GM08714 (cell line): ENCODE results near the gene ERCC8.

Source experiments
- H3K4me3 ChIP-seq: fragments of 200-500 bp; sonication (Bioruptor generic); 2 replicates; pipeline ENCODE4 v1.5.1; 2014; ENCODE audit warnings: mild to moderate bottlenecking, low read length, inconsistent platforms
- ZNF274 ChIP-seq: IDR thresholded peaks from 2 replicates; pipeline ENCODE4 v1.6.1; 2012; ENCODE audit warnings: mild to moderate bottlenecking, low read depth, low read length

Gene ERCC8

DNA sequence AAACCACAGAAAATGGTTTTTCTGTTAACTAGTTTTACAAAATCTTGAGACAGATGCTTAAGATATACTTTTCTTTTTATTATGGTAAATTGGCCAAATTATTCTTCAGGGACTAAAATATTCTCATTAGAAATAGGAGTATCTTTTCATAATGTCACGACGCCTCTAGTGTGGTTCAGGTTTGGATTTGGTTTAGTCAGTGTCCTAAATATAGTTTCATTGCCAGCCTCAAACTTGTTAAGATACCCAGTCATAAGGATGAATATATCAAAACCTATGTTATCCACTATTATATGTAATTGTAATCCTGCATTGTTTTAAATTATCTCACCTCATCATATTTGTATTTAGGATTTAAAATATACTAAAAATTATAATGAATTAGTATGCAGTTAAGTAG is 13.8 kb upstream of the ERCC8 start:
- H3K4me3 ChIP-seq: no peak overlapping the region
- no peak for TF ChIP-seq ZNF274

DNA sequence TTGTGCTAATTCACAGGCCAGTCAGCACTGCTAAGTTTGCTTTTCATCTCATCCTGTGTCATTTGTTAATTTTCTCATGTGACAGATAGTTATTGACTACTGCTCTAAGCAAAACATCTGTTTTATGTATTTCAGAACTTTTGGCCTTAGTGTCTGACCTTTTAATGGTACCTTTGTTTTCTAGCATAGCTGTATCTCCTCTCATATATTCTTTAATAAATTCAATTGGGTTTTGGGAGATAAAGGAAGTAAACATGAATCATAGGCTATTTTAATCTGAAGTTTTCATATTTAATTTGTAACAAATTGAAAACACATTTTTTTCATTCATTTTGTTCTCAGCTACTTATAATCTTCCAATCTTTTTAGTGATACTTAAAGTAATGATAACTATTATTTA is 13.2 kb upstream of the ERCC8 start:
- H3K4me3 ChIP-seq: no peak overlapping the region
- no peak for TF ChIP-seq ZNF274

DNA sequence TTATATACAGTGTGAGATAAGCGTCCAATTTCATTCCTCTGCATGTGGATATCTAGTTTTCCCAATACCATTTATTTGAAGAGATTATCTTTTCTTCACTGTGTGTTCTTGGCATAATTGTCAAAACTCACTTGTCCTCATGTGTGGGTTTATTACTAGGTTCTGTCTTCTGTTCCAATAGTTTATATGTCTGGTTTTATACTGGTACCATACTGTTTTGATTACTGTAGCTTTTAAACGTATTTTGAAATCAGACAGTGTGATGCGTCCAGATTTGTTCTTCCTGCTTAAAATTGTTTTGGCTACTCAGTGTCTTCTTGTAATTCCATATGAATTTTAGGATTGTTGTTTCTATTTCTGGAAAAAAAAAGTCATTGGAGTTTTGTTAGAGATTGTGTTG is 10.4 kb upstream of the ERCC8 start:
- TF ChIP-seq ZNF274: no peak

DNA sequence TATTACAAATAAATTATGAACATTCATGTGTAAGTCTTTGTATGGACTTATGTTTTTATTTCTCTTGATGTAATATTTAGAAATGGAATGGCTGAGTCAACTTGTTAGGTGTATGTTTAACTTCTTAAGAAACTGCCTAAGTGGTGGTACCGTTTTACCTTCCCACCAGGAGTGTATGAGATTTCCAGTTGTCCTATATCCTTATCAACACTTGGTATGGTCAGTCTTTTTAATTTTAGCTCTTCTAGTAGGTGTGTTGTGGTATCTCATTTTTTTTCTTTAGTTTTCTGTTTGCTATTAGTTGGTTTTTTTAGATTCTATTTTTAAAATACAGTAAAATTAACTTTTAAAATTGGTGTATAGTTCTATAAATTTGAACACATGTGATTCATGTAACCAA is 3.9 kb upstream of the ERCC8 start:
- no peak for TF ChIP-seq ZNF274

More for the DNA sequence above, 10.4 kb upstream of the ERCC8 start:
- no peak overlapping the region for H3K4me3 ChIP-seq

DNA sequence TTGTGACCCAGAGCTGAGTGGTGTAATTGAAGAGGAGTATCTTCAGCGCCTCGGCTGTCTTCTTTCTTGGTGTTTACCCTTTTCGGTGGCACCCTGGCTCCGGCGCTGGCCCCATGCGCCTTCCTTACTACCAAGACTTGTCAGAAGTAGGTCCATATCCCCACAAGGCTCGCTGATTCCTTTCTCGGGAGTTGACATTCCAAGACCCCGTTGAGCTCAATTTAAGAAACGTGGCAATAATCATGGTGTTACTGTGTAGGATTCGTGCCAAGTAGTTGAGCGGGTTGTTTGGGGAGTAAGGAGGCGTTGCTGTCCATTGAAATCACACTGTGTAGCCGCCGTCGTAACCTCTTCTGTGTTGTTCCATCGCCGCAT is 930 bp upstream of the ERCC8 start:
- peak overlapping the region; percentile 84 for H3K4me3 ChIP-seq
- no peak for TF ChIP-seq ZNF274

More for the DNA sequence above, 3.9 kb upstream of the ERCC8 start:
- no peak overlapping the region for H3K4me3 ChIP-seq

DNA sequence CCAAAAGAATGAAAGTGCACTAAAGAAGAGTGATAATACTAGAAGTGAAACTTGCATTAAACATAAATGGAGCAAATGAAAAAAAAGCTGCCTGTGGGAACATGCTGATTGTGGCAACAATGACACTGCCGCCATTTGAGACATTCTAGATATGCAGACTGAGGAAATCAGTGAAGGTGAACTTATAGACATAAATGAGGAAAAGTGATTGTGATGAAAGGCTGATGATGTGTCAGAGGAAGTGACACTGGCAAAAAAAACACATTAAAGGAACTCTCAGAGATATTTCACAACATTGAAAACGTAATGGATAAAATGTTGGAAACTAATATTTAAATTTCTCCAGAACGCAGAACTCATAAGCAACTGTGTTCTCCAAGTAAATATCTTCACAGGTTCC is 1.2 kb downstream of the ERCC8 start:
- peak overlapping the region; percentile 84; the same call in 1 of the 2 replicates for H3K4me3 ChIP-seq
- TF ChIP-seq ZNF274: no peak

DNA sequence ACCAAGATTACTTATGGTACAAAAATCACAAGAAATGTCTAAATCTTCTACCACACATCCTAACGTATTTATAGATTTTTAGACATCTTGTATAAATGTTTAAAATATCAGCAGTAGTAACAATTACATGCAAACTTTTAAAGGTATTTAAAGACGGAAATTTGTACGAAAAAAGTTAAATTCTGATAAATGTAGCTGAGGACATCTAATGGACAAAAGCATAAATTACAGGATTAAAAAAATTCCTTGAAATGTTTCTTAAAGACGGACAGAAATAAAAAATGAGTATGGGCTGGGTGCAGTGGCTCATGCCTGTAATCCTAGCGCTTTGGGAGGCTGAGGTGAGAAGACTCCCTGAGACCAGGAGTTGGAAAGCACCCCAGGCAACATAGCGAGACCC is 15.8 kb downstream of the ERCC8 start:
- TF ChIP-seq ZNF274: no peak
- H3K4me3 ChIP-seq: no peak overlapping the region

DNA sequence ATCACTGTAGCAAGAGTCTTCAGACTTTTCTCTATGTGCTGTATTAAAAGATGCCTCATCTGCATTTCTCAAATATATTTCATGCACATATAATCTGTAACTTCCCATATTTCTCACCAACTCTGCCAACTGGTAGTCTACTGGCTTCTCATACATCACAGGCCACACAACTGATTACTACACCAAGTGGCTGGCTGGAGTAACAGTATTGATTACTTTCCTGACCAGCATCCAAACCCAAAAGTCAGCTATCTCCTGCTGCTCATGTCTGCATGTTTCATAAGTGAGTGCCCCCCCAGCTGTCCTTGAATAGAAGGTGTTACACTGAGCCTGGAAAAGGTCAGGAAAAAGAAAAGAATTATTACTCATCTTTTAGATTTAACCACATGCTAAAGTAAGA is 17.4 kb downstream of the ERCC8 start:
- no peak overlapping the region for H3K4me3 ChIP-seq
- TF ChIP-seq ZNF274: no peak

DNA sequence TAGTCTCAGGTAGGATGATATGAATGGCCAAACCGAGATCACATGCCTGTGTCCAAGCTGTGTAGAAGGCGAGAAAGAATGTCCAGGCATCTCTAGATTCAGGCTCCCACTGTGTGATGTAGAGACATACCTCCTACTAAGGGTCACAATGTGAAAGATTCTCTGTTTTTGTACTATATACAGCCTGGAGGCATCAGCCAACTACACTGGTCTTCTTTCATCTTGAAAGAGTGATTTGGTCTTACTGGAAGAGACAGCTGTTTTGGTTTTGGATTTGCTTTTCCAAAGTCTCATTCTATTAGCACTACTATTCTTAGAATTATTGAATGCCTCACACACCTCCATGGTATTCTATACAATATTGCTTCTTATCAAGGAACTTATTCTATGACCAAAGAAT is 26.4 kb downstream of the ERCC8 start:
- TF ChIP-seq ZNF274: no peak
- H3K4me3 ChIP-seq: no peak overlapping the region

DNA sequence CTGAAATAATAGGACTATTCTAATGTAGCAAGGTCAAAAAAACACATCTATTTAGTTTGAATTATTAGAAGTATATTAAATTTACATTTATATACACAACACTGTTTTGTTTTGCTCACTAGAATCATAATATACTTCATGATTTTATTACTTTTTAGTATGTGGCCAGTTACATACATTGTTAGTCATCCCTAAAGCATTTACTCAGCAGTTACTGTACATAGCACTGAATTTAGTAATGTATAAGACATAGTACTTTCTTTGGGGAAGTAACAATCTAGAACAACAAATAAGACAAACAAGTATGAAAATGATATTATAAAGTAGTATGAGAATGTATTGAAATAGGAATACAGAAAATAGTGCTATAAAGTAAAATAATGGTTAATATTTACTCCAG is 28.2 kb downstream of the ERCC8 start:
- H3K4me3 ChIP-seq: no peak overlapping the region
- TF ChIP-seq ZNF274: no peak

DNA sequence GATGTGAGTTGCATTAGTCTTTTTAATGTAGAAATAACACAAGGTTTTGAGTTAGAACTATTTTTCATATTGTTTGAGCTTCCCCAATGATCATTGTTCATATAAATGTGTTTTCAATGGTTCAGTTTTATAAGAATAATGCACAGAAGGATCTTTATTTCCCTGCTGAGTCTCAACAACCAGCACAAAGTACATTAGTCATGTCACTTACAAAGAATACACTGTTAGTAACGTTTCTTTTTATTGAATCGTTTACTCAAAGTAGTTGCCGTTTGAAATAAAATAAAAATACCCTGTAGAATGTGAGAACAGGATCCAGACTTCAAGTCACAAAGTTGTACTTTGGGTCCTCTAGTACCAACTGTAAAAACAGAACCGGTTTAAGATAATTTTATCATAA is 41.5 kb downstream of the ERCC8 start:
- H3K4me3 ChIP-seq: no peak overlapping the region
- no peak for TF ChIP-seq ZNF274

DNA sequence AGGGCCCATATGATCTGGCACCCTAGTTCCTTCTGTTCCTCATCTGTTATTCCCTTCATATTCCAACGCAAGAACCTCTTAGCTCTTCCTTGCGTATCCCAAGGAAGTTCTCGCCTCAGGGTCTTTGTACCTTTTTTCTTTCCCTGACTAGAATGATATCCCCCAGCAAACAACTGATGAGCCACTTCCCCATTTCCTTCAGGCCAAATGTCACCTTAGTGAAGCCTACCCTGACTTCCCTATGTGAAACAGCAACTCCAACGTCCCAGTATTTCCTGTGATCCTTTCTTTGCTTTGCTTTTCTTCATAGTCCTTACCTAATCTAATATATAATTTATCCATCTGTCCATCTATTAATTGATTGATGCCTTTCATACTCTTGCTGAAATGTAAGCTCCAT is 47.9 kb downstream of the ERCC8 start:
- no peak for TF ChIP-seq ZNF274
- H3K4me3 ChIP-seq: no peak overlapping the region

DNA sequence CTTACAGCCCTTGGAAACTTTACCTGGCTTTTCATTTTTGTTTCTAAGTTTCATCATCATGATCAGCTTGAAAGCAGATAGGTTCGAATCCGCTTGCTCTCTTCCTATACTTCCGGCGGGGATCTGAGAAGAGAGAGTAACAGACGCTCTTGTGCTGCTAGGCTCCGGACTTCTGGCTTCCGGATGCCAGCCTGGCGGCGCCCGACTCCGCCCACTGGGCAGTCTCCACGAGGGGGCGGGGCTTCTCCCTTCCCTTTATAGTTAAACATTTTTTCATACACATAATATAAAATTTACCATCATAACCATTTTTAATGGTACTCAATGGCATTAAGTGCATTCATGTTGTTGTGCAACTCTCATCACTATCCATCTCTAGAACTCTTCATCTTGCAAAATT is 51.3 kb downstream of the ERCC8 start:
- no peak for TF ChIP-seq ZNF274
- H3K4me3 ChIP-seq: no peak overlapping the region

DNA sequence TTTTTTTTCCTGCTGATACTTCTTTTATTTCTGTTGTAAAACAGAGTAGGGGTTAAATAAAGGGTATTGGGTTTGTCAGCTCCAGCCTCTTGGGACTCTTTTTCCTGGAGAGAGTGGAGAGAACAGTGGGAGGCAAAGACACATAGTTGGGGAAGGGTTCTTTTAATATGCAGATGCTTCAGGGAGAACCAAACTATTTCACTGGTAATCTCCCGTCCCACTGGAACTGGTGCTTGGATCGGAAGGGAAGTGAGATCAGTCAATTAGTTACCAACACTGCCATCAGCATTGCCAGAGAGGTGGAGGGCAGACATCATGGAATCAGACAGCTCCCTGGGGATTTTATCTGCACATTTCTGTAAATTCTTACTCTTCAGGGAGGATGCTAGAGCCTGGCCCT is 53.2 kb downstream of the ERCC8 start:
- no peak overlapping the region for H3K4me3 ChIP-seq
- TF ChIP-seq ZNF274: no peak

DNA sequence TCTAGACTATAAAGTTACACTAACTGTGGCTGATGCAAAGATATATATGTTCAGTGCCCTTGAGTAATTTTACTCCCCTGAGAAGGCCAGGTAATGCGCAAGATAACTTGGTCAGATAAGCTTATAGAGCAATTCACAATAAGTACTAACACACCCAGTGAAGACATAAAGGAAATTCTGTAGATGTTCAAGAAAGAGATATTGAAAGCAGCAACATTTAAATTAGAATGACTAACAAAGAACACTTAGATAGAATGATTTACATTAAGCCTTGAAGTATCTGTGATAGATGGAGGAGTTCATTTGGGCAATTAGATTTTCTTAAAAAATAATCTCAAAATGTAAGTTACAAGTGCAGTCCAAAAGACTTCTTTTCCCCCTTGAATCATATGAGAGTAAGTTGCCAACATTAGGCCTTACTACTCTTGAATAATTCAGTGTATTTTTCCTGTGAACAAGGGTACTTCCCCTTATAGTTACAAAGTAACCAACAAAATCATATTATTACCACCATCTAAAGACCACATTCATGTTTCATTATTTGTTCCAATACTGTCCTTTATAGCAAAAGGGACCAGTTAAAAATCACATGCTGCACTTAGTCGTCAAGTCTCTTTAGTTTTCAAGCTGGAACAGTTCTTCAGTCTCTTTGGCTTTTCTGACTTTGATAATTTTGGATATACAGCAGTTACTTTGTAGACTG is 56.4 kb downstream of the ERCC8 start:
- no peak overlapping the region for H3K4me3 ChIP-seq
- TF ChIP-seq ZNF274: no peak

DNA sequence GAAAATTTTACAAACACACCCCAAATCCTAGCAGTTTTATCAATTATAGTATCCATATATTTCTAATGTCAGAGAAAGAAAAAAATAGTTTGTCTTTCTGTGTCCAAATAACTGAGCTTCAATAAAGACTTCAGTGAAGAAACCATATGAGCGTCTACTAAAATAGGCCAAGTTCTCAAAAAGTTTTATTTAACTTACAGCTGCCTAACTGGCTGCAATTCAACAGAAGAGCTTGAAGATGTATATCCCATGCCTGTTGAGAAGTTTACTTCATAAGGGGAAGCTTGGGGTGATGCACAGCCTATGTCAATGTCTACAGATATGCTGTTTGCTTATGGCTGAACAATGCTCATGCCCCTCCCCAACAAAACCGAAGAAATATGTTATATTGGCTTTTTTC is 57.1 kb downstream of the ERCC8 start:
- no peak overlapping the region for H3K4me3 ChIP-seq
- no peak for TF ChIP-seq ZNF274
